Measurements from ENCODE around the gene CHRNA9.

GRCh38 chr4:40350627-40351227 is 15.6 kb downstream of the CHRNA9 start:
- no peak for TF ChIP-seq CTCF (IDR thresholded peaks at IDR 0.05)
- no peak for TF ChIP-seq POLR2A (IDR thresholded peaks at IDR 0.05)
